K562 (cell line): ENCODE results near the gene ZNF814. TPM values are rescaled to one million over a fixed set of nuclear protein-coding genes. Genes with fewer than 3 reads are reported as not detected.

ENCODE experiments used
- PHTF2 ChIP-seq: fragments of 250-450 bp; sonication (Bioruptor Pico); IDR thresholded peaks from 2 replicates; pipeline ENCODE4 v1.5.0; 2021; ENCODE audit warnings: mild to moderate bottlenecking
- RB1 ChIP-seq: fragments of 450-650 bp; IDR thresholded peaks from 2 replicates; pipeline ENCODE4 v1.6.1; 2017; ENCODE audit warnings: low read depth, mild to moderate bottlenecking
- ZNF217 ChIP-seq: sonication (generic); formaldehyde crosslinking; IDR thresholded peaks from 2 replicates; pipeline ENCODE4 v1.8.0; 2022; ENCODE audit warnings: mild to moderate bottlenecking, missing genetic modification reagents
- ZZZ3 ChIP-seq: fragments of 450-650 bp; IDR thresholded peaks from 2 replicates; pipeline ENCODE4 v1.6.1; 2016; ENCODE audit warnings: antibody characterized with exemption, mild to moderate bottlenecking, moderate library complexity
- polyA plus RNA-seq, 8 experiments: library from polyadenylated mRNA; depleted of rRNA in 4 of 8; stranded (reverse) in 5 of 8; unstranded in 3 of 8; fragments of >200 nt; fragmentation: Nextera tagmentation in 2 of 8; fragmentation: Illumina TruSeq in 1 of 8; extraction: Ambion mirVana in 2 of 8; extraction: Trizol in 1 of 8; gene quantifications; 2 replicates each; pipeline versions ENCODE4 v1.2.1 to v1.2.3, GENCODE V29; 2011 to 2014; ENCODE audit warnings: inconsistent platforms in 1 of 8, missing spikeins in 1 of 8
- total RNA-seq, 7 experiments: library from RNA; depleted of rRNA in 6 of 7; stranded (reverse); fragments of >200 nt in 6 of 7; fragmentation: Illumina TruSeq in 2 of 7; extraction: Trizol in 2 of 7; gene quantifications; 2 replicates each; pipeline versions ENCODE4 v1.2.1 to v1.2.3, GENCODE V29; 2011 to 2021; ENCODE audit warnings: low replicate concordance in 1 of 7
- TF ChIP-seq, protein P1 (sequence below): sonication (generic); formaldehyde crosslinking; IDR thresholded peaks from 2 replicates; pipeline ENCODE4 v1.8.0; 2022; ENCODE audit warnings: mild to moderate bottlenecking, missing genetic modification reagents
- TF ChIP-seq, protein P2 (sequence below): fragments of 450-650 bp; IDR thresholded peaks from 2 replicates; pipeline ENCODE4 v1.6.1; 2016; ENCODE audit warnings: borderline replicate concordance
- TF ChIP-seq, protein P3 (sequence below): fragments of 450-650 bp; conservative IDR thresholded peaks from 2 replicates; pipeline ENCODE4 v1.6.1; 2016; ENCODE audit warnings: missing genetic modification characterization, low read depth, mild to moderate bottlenecking, missing compliant biosample characterization, moderate library complexity
- TF ChIP-seq, protein P4 (sequence below), 2 experiments: fragments of 450-650 bp; conservative IDR thresholded peaks; 2 replicates each; pipeline ENCODE4 v1.6.1; 2017; ENCODE audit warnings: mild to moderate bottlenecking in 2 of 2, moderate library complexity in 2 of 2

Gene ZNF814
- total and polyA plus RNA-seq, 9 of the 15 experiments (the other 6 are each of a cell fraction or from before 2014, with no cell fraction given): 0.42 to 3.5 (median 1.9) TPM

DNA sequence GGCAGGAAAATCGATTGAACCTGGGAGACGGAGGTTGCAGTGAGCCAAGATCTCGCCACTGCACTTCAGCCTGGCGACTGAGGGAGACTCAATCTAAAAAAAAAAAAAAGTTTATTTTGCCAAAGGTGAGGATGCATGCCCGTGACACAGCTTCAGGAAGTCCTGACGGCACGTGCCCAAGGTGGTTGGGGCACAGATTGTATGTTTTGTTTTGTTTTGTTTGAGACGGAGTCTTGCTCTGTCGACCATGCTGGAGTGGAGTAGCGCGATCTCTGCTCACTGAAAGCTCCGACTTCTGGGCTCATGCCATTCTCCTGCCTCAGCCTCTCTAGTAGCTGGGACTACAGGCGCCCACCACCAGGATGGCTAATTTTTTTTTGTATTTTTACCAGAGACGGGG, 70.9 kb downstream of the ZNF814 start (continued):
- TF ChIP-seq, protein P1, sequence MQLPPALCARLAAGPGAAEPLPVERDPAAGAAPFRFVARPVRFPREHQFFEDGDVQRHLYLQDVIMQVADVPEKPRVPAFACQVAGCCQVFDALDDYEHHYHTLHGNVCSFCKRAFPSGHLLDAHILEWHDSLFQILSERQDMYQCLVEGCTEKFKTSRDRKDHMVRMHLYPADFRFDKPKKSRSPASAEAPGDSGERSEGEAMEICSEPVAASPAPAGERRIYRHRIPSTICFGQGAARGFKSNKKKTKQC (CRISPR knock-in tag): no peak
- TF ChIP-seq, protein P2, sequence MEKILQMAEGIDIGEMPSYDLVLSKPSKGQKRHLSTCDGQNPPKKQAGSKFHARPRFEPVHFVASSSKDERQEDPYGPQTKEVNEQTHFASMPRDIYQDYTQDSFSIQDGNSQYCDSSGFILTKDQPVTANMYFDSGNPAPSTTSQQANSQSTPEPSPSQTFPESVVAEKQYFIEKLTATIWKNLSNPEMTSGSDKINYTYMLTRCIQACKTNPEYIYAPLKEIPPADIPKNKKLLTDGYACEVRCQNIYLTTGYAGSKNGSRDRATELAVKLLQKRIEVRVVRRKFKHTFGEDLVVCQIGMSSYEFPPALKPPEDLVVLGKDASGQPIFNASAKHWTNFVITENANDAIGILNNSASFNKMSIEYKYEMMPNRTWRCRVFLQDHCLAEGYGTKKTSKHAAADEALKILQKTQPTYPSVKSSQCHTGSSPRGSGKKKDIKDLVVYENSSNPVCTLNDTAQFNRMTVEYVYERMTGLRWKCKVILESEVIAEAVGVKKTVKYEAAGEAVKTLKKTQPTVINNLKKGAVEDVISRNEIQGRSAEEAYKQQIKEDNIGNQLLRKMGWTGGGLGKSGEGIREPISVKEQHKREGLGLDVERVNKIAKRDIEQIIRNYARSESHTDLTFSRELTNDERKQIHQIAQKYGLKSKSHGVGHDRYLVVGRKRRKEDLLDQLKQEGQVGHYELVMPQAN: no peak
- TF ChIP-seq ZZZ3: no peak
- TF ChIP-seq, protein P3, sequence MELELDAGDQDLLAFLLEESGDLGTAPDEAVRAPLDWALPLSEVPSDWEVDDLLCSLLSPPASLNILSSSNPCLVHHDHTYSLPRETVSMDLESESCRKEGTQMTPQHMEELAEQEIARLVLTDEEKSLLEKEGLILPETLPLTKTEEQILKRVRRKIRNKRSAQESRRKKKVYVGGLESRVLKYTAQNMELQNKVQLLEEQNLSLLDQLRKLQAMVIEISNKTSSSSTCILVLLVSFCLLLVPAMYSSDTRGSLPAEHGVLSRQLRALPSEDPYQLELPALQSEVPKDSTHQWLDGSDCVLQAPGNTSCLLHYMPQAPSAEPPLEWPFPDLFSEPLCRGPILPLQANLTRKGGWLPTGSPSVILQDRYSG (tag): no peak
- TF ChIP-seq ZNF217 (CRISPR knock-in tag): no peak
- no peak for TF ChIP-seq PHTF2
- TF ChIP-seq, protein P4, sequence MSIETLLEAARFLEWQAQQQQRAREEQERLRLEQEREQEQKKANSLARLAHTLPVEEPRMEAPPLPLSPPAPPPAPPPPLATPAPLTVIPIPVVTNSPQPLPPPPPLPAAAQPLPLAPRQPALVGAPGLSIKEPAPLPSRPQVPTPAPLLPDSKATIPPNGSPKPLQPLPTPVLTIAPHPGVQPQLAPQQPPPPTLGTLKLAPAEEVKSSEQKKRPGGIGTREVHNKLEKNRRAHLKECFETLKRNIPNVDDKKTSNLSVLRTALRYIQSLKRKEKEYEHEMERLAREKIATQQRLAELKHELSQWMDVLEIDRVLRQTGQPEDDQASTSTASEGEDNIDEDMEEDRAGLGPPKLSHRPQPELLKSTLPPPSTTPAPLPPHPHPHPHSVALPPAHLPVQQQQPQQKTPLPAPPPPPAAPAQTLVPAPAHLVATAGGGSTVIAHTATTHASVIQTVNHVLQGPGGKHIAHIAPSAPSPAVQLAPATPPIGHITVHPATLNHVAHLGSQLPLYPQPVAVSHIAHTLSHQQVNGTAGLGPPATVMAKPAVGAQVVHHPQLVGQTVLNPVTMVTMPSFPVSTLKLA (conservative IDR thresholded peaks at IDR 0.05): no peak
- no peak for TF ChIP-seq RB1
